ENCODE data around the gene NFIA.

DNA sequence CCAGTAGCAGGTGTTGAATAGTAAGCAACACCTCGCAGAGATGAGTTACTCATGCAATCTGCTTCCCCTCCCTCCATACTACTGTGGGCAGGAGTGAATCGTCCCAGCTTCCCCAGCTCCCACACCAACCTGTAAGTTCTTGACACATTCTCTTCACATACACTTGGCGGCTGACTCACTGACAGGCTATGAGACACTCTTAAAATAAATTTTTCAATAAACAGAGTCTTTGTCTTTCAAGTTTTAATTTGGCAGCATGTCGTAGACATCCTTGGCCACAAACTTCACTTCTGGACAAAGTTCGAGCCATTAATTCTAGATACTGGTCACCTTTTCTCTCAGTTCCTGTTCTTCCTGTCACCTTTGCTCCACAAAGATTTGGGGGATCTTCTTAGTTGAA lies 351.9 kb downstream of the NFIA start:
- TF ChIP-seq, protein P1, sequence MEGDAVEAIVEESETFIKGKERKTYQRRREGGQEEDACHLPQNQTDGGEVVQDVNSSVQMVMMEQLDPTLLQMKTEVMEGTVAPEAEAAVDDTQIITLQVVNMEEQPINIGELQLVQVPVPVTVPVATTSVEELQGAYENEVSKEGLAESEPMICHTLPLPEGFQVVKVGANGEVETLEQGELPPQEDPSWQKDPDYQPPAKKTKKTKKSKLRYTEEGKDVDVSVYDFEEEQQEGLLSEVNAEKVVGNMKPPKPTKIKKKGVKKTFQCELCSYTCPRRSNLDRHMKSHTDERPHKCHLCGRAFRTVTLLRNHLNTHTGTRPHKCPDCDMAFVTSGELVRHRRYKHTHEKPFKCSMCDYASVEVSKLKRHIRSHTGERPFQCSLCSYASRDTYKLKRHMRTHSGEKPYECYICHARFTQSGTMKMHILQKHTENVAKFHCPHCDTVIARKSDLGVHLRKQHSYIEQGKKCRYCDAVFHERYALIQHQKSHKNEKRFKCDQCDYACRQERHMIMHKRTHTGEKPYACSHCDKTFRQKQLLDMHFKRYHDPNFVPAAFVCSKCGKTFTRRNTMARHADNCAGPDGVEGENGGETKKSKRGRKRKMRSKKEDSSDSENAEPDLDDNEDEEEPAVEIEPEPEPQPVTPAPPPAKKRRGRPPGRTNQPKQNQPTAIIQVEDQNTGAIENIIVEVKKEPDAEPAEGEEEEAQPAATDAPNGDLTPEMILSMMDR (IDR thresholded peaks at IDR 0.05), result no peak
- no peak for TF ChIP-seq POLR2AphosphoS5 (IDR thresholded peaks at IDR 0.05)
